GM18499 (cell line): ENCODE data around the gene TNXB.
"Not testable (repeated sequence)": the region's sequence is repeated elsewhere in the genome, so short reads cannot be mapped to it uniquely, and the experiment has no call there.

Experiments used
- ATAC-seq: cut with Tn5 transposase; IDR thresholded peaks from one replicate; pipeline ENCODE4 v1.9.1; 2021; ENCODE audit warnings: moderate number of reproducible peaks; ENCODE audit not compliant: insufficient read depth, unreplicated experiment

Gene TNXB

GRCh38 chr6:32109114-32109764 lies at the start of gene TNXB:
TSS of gene TNXB (minus strand) at chr6:32109338. CDS start at chr6:32098198, 11,140 bp downstream.
- ATAC-seq = no peak

GRCh38 chr6:32158052-32158451 lies 48.9 kb upstream of the TNXB start:
- ATAC-seq = no peak

GRCh38 chr6:32156891-32157290 lies 47.8 kb upstream of the TNXB start:
- ATAC-seq = no peak

- ATAC-seq = no peak
Measured at GRCh38 chr6:32154514-32155161, 45.5 kb upstream of the TNXB start.

GRCh38 chr6:32153564-32154513 lies 44.7 kb upstream of the TNXB start, which contains the start of gene PPT2:
TSS of gene PPT2 (plus strand) at chr6:32154141. CDS start at chr6:32154595, 454 bp downstream.
- no peak for ATAC-seq

- ATAC-seq = no peak
Measured at GRCh38 chr6:32152769-32153563, 43.8 kb upstream of the TNXB start.

GRCh38 chr6:32151863-32152768 lies 43.0 kb upstream of the TNXB start, which contains the start of gene PRRT1:
TSS of gene PRRT1 (minus strand) at chr6:32151939. CDS start at chr6:32151827, 112 bp downstream.
- no peak for ATAC-seq

- ATAC-seq = no peak
Measured at GRCh38 chr6:32151181-32151862, 42.2 kb upstream of the TNXB start.

GRCh38 chr6:32149932-32150870 lies 41.1 kb upstream of the TNXB start:
- ATAC-seq = no peak

GRCh38 chr6:32149092-32149755 lies 40.1 kb upstream of the TNXB start:
- ATAC-seq = no peak

- no peak for ATAC-seq
Measured at GRCh38 chr6:32148289-32149091, 39.4 kb upstream of the TNXB start.

GRCh38 chr6:32147401-32148132 lies 38.4 kb upstream of the TNXB start:
- no peak for ATAC-seq

GRCh38 chr6:32146687-32147086 lies 37.5 kb upstream of the TNXB start:
- no peak for ATAC-seq

- no peak for ATAC-seq
Measured at GRCh38 chr6:32146287-32146686, 37.1 kb upstream of the TNXB start.

- not testable (repeated sequence) for ATAC-seq
Measured at GRCh38 chr6:32144238-32144637, 35.1 kb upstream of the TNXB start.
